Measurements from ENCODE around the gene MAGEB4.
"Not testable (repeated sequence)": the region's sequence is repeated elsewhere in the genome, so short reads cannot be mapped to it uniquely, and the experiment has no call there.

MAGEB4 gene, protein sequence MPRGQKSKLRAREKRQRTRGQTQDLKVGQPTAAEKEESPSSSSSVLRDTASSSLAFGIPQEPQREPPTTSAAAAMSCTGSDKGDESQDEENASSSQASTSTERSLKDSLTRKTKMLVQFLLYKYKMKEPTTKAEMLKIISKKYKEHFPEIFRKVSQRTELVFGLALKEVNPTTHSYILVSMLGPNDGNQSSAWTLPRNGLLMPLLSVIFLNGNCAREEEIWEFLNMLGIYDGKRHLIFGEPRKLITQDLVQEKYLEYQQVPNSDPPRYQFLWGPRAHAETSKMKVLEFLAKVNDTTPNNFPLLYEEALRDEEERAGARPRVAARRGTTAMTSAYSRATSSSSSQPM

DNA sequence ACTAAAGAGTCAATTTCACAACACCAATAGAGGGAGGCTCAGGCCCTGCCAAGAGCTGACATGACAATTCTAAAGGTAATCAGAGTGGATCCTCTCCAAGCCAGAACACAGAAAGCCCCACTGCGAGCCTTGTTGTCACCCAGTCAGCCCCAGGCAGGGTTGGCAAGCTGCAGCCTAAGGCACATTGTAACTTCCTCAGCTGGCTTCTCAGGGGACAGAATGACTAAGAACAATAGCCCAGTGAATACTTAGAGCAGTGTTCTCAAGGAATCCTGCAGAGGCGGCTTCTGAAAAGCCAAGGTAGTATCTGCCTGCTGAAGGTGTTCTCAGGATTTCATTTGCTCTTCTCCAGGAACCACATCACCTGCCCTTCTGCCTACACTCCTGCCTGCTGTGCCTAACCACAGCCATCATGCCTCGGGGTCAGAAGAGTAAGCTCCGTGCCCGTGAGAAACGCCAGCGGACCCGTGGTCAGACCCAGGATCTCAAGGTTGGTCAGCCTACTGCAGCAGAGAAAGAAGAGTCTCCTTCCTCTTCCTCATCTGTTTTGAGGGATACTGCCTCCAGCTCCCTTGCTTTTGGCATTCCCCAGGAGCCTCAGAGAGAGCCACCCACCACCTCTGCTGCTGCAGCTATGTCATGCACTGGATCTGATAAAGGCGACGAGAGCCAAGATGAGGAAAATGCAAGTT lies at the start of gene MAGEB4:
MAGEB4 (plus strand) TSS at position 277 of the 692 bp plus-strand sequence; CDS start at position 413, 136 bp downstream.
- no peak for DNase-seq

- DNase-seq: not testable (repeated sequence)
Observed at GRCh38 chrX:30193910-30194309, 47.9 kb upstream of the MAGEB4 start.

DNA sequence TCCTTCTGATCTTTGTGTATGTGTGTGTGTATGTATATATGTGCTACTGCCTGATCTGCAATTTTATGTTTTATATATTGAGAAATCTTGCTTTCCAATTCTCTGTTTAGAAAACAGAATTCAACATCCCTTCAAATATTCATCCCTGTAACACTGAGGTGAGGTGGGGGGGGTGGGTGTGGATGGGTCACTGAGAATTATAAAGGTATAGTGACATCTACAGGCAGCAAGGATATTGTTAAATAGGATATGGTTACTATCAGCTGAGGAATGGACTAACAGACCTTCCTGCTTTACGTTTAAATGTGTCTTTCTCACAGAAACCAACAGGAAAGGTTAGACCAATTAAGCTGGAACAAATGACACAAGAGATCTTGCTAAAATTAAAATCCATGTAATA lies 45.5 kb upstream of the MAGEB4 start:
- DNase-seq: no peak

DNA sequence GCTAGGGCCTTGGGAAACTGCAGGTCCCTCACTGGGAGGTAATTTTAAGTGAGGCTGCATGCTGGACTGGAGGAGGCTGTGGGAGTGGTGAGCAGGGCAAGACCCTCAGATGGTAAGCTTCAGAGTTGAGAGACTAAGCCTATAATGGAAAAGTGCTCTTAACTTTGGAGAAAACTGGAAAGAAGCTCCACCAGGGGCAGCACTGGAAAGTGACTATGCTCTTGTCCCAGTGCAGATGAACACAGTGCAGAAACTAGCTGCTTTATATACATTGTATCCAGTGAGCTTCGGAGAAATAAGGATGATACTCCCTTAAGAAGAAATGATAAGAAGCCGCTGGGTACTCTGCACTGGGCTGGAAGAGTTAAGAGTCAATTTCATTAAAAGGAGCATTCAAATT lies 29.6 kb upstream of the MAGEB4 start:
- DNase-seq: no peak

- DNase-seq: no peak
Observed at GRCh38 chrX:30215357-30215843, 26.4 kb upstream of the MAGEB4 start, which contains the start of gene MAGEB2. TSS of gene MAGEB2 (plus strand) at chrX:30215563. CDS start at chrX:30218581, 3,018 bp downstream.

DNA sequence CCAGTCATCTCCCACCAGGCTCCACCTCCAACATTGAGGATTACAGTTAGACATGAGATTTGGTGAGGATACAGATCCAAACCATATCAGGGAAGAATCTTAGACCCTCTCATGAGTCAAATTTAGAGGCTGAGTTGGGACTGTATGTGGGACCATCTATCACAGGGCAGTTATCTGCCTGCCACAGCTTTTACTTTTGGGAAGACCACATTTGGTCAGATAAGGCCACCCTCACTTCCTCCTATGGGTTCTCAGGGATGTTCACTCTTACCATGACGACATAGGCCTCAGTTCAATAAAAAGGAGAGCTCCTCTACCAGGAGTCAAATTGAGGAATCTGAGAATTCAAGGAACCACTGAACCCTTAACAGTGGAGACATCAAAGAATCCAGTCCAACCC lies 24.3 kb upstream of the MAGEB4 start:
- DNase-seq: no peak

GRCh38 chrX:30219372-30219771 lies 22.4 kb upstream of the MAGEB4 start:
- DNase-seq: no peak

DNA sequence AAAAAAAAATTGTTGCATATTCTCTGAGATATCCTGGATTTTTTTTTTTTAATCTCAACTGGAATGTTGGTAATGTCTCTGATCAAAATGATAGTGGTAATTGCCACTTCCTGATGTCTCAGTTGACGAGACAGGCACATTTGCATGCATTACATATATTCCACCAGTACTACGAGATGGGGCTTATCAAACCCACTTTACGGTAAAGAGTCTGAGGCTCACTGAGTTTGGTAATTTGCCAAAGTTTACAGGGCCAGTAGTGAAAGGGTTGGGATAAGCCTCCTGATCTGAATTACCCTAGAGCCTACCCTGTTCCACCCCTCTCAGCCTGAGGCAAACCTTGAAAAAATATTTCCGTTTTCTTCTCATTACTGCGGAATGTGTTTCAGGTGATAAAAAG lies 21.1 kb upstream of the MAGEB4 start:
- DNase-seq: no peak

- no peak for DNase-seq
Observed at GRCh38 chrX:30224536-30224935, 17.3 kb upstream of the MAGEB4 start.

GRCh38 chrX:30228526-30228925 lies 13.3 kb upstream of the MAGEB4 start:
- no peak for DNase-seq

DNA sequence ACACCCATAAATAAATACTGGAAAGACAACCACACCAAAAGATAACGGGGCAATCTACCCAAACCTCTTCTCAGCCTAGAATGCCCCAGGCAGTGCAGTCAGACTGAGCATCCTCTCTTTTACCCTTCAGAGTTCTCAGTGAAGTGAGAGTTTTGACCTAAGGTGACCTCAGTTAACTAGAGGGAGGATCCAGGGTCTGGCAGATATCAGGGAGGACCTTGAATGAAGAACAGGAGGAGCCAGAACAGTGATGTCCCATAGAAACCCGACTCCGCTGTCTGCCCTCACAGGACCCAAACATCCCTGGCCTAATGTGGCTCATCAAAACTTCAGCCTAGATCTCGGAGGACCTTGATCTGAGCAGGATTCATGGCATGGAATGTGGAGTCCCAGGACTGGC lies 11.4 kb upstream of the MAGEB4 start, which contains the start of gene MAGEB3:
MAGEB3 (plus strand) TSS at position 263 of the 400 bp plus-strand sequence. CDS start 5,268 bp downstream, outside the sequence.
- no peak for DNase-seq

GRCh38 chrX:30246769-30247489 lies 5.1 kb downstream of the MAGEB4 start, which contains the start of gene MAGEB1:
TSS of gene MAGEB1 (plus strand) at chrX:30247146. CDS start at chrX:30250494, 3,348 bp downstream.
- no peak for DNase-seq

DNA sequence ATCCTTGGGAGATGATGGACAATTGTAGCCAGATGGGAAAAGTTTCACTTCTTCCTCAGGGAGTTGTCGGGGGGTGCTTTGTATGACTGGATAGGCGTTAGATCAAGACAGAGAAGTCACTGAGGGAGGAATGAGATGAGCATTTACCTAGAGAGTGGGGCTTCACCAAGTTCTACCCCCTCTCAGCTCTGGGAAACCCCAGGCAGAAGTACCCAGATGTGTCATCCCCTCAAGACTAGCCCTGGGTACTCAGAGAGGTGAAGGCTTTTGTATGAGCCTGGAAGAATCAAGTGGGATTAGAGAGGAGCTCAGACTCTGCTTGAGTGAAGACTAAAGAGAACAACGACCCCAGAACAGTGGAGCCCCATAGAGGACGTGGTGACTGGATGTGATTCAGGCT lies 7.1 kb downstream of the MAGEB4 start:
- no peak for DNase-seq

GRCh38 chrX:30253257-30253656 lies 11.5 kb downstream of the MAGEB4 start:
- DNase-seq: no peak

DNA sequence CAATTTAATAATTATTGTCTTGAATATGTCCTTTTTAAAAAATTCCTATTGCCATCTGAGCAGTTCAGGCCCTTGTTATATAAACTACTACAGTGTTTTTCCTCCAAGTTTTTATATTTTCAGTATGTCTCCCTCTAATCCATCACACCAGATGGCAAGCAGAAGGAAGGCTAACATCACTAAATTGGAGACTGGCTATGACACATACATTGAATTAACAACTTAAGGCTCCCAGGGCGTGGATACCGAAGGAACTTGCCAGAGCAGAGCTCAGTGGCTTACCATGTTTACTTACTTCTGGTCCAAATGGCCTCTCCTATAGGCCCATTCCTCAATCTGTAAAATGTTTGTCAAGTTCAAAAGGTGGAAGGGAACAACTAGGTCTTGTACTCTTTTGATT lies 18.1 kb downstream of the MAGEB4 start:
- DNase-seq: no peak

DNA sequence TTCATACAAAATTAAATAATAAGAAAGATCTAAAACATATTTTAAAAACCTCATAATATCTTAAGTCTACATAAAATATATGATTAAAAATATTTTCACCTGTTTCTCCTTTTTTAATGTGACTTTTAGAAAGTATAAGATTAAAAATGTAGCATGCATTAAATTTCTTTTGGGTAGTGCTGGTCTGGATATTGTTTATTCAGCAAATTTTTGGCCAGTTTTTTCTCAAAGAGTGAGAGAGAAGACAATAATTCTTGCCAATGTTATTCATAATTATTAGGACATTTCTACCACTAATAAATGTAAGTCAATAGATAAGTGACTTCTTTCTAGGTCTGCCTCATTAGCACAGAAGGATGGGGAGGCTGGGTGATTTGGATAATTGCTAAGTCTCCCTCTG lies 19.2 kb downstream of the MAGEB4 start:
- no peak for DNase-seq

DNA sequence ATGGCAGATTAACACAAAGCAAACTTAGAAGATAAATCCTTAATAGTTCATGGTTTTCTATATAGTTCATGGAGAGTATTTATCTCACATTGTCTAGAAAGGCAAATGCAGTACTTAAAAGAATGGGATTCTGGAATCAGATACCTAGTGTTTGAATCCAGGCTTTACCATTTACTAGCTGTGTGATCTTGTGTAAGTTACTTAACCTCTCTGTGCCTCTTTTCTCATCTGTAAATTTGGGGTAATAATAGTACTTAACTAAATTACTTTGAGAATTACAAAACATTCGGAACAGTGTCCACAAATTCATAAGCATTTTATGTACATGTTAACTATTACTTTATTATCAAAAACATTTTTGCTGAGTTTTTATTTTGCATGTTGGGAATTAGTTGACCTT lies 21.0 kb downstream of the MAGEB4 start:
- no peak for DNase-seq

- DNase-seq: no peak
Observed at GRCh38 chrX:30270639-30271038, 28.8 kb downstream of the MAGEB4 start.

GRCh38 chrX:30275498-30275897 lies 33.7 kb downstream of the MAGEB4 start:
- DNase-seq: no peak

DNA sequence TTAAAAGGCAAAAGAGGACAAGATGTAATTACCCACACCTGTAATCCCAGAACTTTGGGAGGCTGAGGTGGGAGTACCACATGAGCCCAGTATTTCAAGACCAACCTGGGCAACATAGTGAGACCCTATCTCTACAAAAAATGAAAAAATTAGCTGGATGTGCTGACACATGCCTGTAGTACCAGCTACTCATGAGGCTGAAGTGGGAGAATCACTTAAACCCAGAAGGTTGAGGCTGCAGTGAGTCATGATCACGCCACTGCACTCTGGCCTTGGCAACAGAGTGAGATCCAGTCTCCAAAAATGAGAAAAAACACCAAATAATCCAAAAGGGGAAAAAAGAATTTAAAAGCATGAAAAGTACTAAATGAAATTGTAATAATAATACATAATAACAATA lies 36.6 kb downstream of the MAGEB4 start:
- DNase-seq: no peak

- no peak for DNase-seq
Observed at GRCh38 chrX:30280428-30280827, 38.6 kb downstream of the MAGEB4 start.

GRCh38 chrX:30282527-30282926 lies 40.7 kb downstream of the MAGEB4 start:
- no peak for DNase-seq

All from DMS153 (cell line).